Stimulated activated CD8-positive, alpha-beta memory T cell treated with anti-CD3 and anti-CD28 coated beads, Interleukin-7, amount 100 ng/mL, for 1 hour (primary cell): ENCODE measurements around the gene SGTB.
"Not testable (repeated sequence)": the region's sequence is repeated elsewhere in the genome, so short reads cannot be mapped to it uniquely, and the experiment has no call there.

ENCODE experiments used
- DNase-seq, 2 donors: peaks; one replicate each; pipeline ENCODE4 v3.0.0-alpha.2; 2020; ENCODE audit warnings: low read depth in 2 of 2

The SGTB gene

DNA sequence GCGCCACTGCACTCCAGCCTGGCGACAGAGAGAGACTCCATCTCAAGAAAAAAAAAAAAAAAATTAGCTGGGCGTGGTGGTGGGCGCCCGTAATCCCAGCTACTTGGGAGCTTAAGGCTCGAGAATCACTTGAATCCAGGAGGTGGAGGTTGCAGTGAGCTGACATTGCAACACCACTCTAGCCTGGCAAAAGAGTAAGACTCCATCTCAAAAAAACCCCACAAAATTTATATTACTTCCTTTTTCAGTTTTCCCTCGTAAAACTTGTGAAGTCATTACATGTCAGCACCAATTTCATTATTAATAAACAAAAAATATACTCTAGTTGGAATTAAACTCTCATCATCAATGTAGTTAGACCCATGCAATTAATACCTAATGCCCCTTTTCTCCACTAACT lies 53.2 kb downstream of the SGTB start:
- no peak for DNase-seq

DNA sequence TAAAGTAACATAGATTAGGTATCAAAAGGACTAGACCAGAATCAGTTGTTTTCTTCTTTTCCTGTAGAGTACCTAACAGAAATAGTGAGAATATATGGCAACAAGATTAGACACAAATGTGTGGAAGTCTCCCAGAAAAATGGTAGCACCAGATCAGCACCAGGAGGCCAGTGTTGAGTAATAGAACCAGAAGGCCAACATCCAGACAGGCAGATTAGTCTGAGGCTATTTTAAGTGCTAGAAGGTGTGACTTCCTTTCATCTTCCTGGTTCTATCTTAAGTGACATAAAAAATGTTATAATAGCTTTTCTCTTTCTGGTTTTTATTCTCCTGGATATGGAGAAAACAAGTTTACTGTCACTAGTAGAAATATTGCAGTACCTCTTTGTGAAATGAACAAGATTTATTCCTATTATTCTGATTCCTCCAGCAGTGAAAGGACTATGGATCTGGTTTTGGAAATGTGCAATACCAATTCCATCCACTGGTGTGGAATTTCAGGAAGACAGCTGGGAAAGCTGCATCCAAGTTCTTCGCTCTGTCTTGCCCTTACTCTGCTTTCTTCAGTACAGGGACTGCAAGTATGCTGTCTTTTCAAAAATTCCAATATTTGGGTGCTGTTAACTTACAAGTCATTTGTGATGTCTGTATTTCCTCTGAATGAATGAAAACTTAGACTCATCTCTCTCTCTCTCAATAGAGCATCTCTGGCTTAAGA lies 57.9 kb downstream of the SGTB start:
- no peak for DNase-seq

DNA sequence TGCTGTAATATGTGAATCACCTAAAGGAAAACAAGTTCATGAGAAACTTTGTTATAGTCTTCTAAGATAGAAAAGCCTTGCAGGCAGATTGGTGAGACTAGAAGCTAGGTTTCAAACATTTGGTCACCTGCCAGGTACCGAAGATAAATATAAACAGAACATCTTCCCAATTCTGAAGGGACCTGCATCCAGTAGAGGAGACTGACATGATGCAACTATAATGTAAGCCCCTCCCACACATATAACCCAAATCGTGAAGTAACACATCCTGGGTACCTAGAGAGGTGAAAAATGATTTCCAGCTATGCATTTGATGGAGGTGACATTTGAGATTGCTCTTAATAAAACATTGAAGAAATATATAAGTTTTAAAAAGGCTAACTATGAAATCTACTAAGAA lies 67.2 kb downstream of the SGTB start:
- DNase-seq = no peak

DNA sequence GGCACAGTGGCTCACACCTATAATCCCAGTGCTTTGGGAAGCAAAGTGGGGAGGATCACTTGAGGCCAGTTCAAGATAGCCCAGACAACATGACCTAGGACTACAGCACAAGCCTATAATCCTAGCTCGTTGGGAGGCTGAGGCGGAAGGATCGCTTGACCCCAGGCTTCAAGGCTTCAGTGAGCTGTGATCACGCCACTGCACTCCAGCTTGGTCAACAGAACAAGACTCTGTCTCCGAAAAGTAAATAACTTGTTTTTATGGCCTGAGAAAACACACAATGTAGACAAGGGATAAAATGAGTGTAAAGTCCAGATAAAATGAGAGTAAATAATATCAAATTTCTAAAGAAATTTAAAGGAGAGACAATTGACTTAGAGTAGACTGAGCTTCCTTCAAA lies 70.8 kb downstream of the SGTB start:
- DNase-seq = no peak

- no peak for DNase-seq
These were observed 74.0 kb downstream of the SGTB start for GRCh38 chr5:65647941-65648340.

GRCh38 chr5:65646938-65647337 lies 75.0 kb downstream of the SGTB start:
- DNase-seq = no peak

DNA sequence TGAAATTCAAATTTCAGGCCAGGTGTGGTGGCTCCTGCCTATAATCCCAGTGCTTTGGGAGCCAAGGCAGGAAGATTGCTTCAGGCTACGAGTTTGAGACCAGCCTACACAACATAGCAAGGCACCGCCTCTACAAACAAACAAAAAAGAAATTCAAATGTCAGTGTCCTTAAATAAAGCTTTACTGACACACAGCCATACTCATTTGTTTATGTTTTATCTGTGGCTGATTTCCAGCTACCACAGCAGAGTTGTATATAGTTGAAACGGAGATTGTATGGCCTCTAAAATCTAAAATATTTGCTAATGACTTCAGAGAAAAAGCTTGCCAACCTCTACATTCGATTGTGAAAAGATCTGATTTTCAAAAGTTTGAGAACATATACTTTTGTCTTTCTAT lies 81.7 kb downstream of the SGTB start:
- no peak for DNase-seq

GRCh38 chr5:65630981-65631380 lies 90.9 kb downstream of the SGTB start:
- DNase-seq = no peak

DNA sequence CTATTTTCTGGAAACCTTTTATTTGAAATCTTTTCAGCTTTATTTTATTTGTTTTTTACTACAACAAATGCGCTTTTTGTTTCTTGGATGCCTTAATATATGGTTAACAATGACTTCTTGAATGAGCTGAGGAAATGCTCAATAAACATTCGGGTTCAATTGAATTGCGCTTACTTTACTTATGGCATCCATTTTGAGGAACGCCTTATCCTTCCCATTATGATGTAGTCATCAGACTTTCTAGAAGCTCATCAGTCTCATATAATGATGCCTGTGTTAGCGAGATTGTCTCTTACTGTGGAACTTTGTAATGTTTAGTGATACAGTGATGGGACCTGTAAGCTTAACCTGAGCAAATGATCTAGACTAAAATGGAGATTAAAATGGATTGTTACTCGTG lies 96.2 kb downstream of the SGTB start:
- no peak for DNase-seq

GRCh38 chr5:65624571-65625555 lies 97.0 kb downstream of the SGTB start, which contains the start of the genes SHLD3 and TRAPPC13:
TSS of gene SHLD3 (plus strand) at chr5:65625027. CDS start at chr5:65629588, 4,561 bp downstream.
TSS of gene TRAPPC13 (plus strand) at chr5:65625027. CDS start at chr5:65625061, 34 bp downstream.
- peak; percentile 54 to 65 for DNase-seq

- DNase-seq = peak; percentile 82 to 86
These were observed 97.8 kb downstream of the SGTB start, which contains the start of gene TRIM23 for GRCh38 chr5:65624025-65624570. TSS of gene TRIM23 (minus strand) at chr5:65624333. CDS start at chr5:65624274, 59 bp downstream.

DNA sequence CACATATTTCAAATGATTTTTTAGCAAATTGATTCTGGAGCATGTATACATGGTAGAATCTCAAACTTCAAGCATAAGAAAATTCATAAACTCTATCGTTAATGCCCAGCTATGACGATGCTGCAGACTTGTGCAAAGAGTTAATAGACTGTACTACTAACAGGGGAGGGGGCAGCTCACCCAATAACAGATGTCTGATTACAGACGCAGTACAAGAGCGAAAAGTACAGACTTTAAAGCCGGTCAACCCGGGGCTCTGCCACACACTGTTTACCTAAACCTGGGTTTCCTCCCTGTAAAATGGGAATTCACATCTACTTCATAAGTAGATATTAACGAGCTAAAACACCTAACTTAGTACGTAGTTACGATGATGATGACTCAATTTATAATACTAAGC lies 98.4 kb downstream of the SGTB start:
- no peak for DNase-seq

- DNase-seq = not testable (repeated sequence)
These were observed 99.9 kb downstream of the SGTB start for GRCh38 chr5:65621961-65622360.

- no peak for DNase-seq
These were observed 101.9 kb downstream of the SGTB start for GRCh38 chr5:65620021-65620420.
